Activated CD8-positive, alpha-beta T cell treated with anti-CD3 and anti-CD28 coated beads, Interleukin-2, amount 10 ng/mL, durations not matched to agents 7 days and 5 days (primary cell): ENCODE data around the gene UBL7. TPM values are rescaled to one million over a fixed set of nuclear protein-coding genes. Genes with fewer than 3 reads are reported as not detected.

ENCODE experiments used
- ATAC-seq: fragments of 150-1000 bp; cut with Tn5 transposase; one replicate; pipeline ENCODE4 v1.10.0; 2021; ENCODE audit warnings: moderate library complexity
- CTCF ChIA-PET: fragments of 350-600 bp; sonication (Branson Sonifier 250); formaldehyde crosslinking; loops from one replicate; lab custom pipeline; 2021; ENCODE audit warnings: antibody characterized with exemption; lab: Charles Lee
- POLR2A ChIA-PET: fragments of 350-600 bp; sonication (Branson Sonifier 250); formaldehyde crosslinking; loops from one replicate; lab custom pipeline; 2021; ENCODE audit warnings: antibody characterized with exemption; lab: Charles Lee
- DNase-seq: peaks from one replicate; pipeline ENCODE4 v3.0.0-alpha.2; 2020
- H3K27ac Mint-ChIP-seq: one replicate; pipeline ENCODE4 v1.8.0; 2021; ENCODE audit warnings: mild to moderate bottlenecking, mixed read lengths
- H3K27me3 Mint-ChIP-seq: one replicate; pipeline ENCODE4 v1.8.0; 2021; ENCODE audit warnings: low read depth, mixed read lengths
- H3K36me3 Mint-ChIP-seq: one replicate; pipeline ENCODE4 v1.8.0; 2021; ENCODE audit warnings: low read depth, mixed read lengths
- H3K4me1 Mint-ChIP-seq: one replicate; pipeline ENCODE4 v1.8.0; 2021; ENCODE audit warnings: low read depth, mixed read lengths
- H3K4me3 Mint-ChIP-seq: one replicate; pipeline ENCODE4 v1.8.0; 2021; ENCODE audit warnings: mild to moderate bottlenecking, mixed read lengths
- H3K9me3 Mint-ChIP-seq: one replicate; pipeline ENCODE4 v1.8.0; 2022; ENCODE audit warnings: mixed read lengths; ENCODE audit not compliant: insufficient read depth
- total RNA-seq, 2 experiments: library from RNA; stranded (reverse); gene quantifications; one replicate each; pipeline ENCODE4 v1.2.3, GENCODE V29; 2021

Gene UBL7
- total RNA-seq, 2 experiments from 2014 or later: 60.8 to 71.4 TPM

- Mint-ChIP-seq H3K36me3 (peaks cover 8% of the 10 kb centered on the region), H3K9me3 (no peaks in the 10 kb centered on the region), H3K27ac (peak overlapping the region; percentile 20), H3K4me3 (no peak overlapping the region), H3K27me3 (no peaks in the 10 kb centered on the region), H3K4me1 (peaks cover 59% of the 10 kb centered on the region)
- CTCF ChIA-PET: interaction anchor here (1.0 to 27.0 kb wide), 3 partner anchors 16 to 43 kb away, joined by 3 to 677 read pairs (median 3); no protein-coding TSS in a partner anchor
- no peak for ATAC-seq
- DNase-seq: no peak
- POLR2A ChIA-PET: interaction anchor here (1.1 kb wide), 1 partner anchor 18 kb away, joined by 3 read pairs; no protein-coding TSS in a partner anchor
Observed at GRCh38 chr15:74422265-74422651, 38.7 kb downstream of the UBL7 start.

- ChIA-PET POLR2A (interaction anchor here (1.1 kb wide), 1 partner anchor 18 kb away, joined by 3 read pairs; no protein-coding TSS in a partner anchor), CTCF (interaction anchor here (1.0 to 27.0 kb wide), 3 partner anchors 15 to 42 kb away, joined by 3 to 677 read pairs (median 3); no protein-coding TSS in a partner anchor)
- Mint-ChIP-seq H3K27ac (peak overlapping the region; percentile 61), H3K4me1 (peaks cover 59% of the 10 kb centered on the region), H3K4me3 (no peak overlapping the region), H3K36me3 (peaks cover 4% of the 10 kb centered on the region), H3K9me3 (no peaks in the 10 kb centered on the region), H3K27me3 (no peaks in the 10 kb centered on the region)
- DNase-seq (no peak), ATAC-seq (no peak)
Observed at GRCh38 chr15:74421302-74422245, 39.4 kb downstream of the UBL7 start.

- Mint-ChIP-seq H3K9me3 (no peaks in the 10 kb centered on the region), H3K4me1 (peaks cover 63% of the 10 kb centered on the region), H3K4me3 (no peak overlapping the region), H3K36me3 (peaks cover 11% of the 10 kb centered on the region), H3K27me3 (no peaks in the 10 kb centered on the region), H3K27ac (peak overlapping the region; percentile 88)
- ChIA-PET POLR2A (no interaction called here), CTCF (interaction anchor here (1.1 to 1.8 kb wide), 4 partner anchors 11 to 38 kb away, joined by 4 to 7 read pairs (median 6); no protein-coding TSS in a partner anchor)
- ATAC-seq: peak; percentile 31
- no peak for DNase-seq
Observed at GRCh38 chr15:74420193-74420905, 40.6 kb downstream of the UBL7 start.

GRCh38 chr15:74419432-74419831 lies 41.5 kb downstream of the UBL7 start:
- peaks cover 66% of the 10 kb centered on the region for H3K4me1 Mint-ChIP-seq
- H3K4me3 Mint-ChIP-seq: no peak overlapping the region
- H3K27me3 Mint-ChIP-seq: no peaks in the 10 kb centered on the region

GRCh38 chr15:74418575-74419338 lies 42.2 kb downstream of the UBL7 start:
- peak overlapping the region; percentile 63 for H3K27ac Mint-ChIP-seq
- H3K27me3 Mint-ChIP-seq: no peaks in the 10 kb centered on the region
- H3K9me3 Mint-ChIP-seq: no peaks in the 10 kb centered on the region
- peaks cover 65% of the 10 kb centered on the region for H3K4me1 Mint-ChIP-seq
- ChIA-PET CTCF (interaction anchor here (0.8 to 1.8 kb wide), 4 partner anchors 11 to 36 kb away, joined by 3 to 6 read pairs (median 3); no protein-coding TSS in a partner anchor), POLR2A (interaction anchor here (1.1 kb wide), 1 partner anchor 9 kb away, joined by 3 read pairs; no protein-coding TSS in a partner anchor)
- DNase-seq: no peak
- H3K36me3 Mint-ChIP-seq: peaks cover 26% of the 10 kb centered on the region
- no peak overlapping the region for H3K4me3 Mint-ChIP-seq
- ATAC-seq: no peak

More at GRCh38 chr15:74419432-74419831, 41.5 kb downstream of the UBL7 start:
- H3K36me3 Mint-ChIP-seq: peaks cover 20% of the 10 kb centered on the region
- H3K27ac Mint-ChIP-seq: peak overlapping the region; percentile 88
- POLR2A ChIA-PET: interaction anchor here (1.1 kb wide), 1 partner anchor 10 kb away, joined by 3 read pairs; no protein-coding TSS in a partner anchor
- DNase-seq (no peak), ATAC-seq (no peak)
- CTCF ChIA-PET: interaction anchor here (1.5 to 1.8 kb wide), 3 partner anchors 10 to 37 kb away, joined by 3 to 7 read pairs (median 6); no protein-coding TSS in a partner anchor
- no peaks in the 10 kb centered on the region for H3K9me3 Mint-ChIP-seq

DNA sequence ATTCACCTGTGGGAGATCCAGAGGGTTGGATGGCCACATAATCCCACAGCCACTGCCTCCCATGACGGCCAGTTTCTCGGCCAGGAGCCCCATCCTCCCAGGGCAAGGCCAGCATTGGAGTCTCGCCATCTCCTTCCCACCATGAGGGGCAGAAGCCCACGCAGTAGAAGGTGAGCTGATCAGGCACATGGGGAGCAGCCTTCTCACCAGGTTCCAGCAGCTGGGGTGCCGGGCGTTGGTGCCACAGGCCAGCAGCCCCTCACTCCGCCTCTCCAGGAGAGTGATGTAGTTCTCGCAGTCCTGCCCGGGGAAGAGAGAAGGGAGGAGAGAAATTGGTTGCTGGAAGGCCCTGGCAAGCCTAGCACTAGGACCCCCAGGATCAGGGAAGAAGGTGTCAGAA lies 43.3 kb downstream of the UBL7 start:
- POLR2A ChIA-PET: no interaction called here
- Mint-ChIP-seq H3K9me3 (no peaks in the 10 kb centered on the region), H3K27ac (peak overlapping the region; percentile 63), H3K36me3 (peaks cover 35% of the 10 kb centered on the region), H3K4me3 (no peak overlapping the region), H3K4me1 (peaks cover 60% of the 10 kb centered on the region), H3K27me3 (no peaks in the 10 kb centered on the region)
- ATAC-seq (no peak), DNase-seq (no peak)
- CTCF ChIA-PET: no interaction called here

- ChIA-PET CTCF (interaction anchor here (1.4 kb wide), 1 partner anchor 20 kb away, joined by 3 read pairs; no protein-coding TSS in a partner anchor), POLR2A (no interaction called here)
- Mint-ChIP-seq H3K27ac (no peak overlapping the region), H3K4me3 (no peak overlapping the region), H3K27me3 (no peaks in the 10 kb centered on the region), H3K36me3 (peaks cover 35% of the 10 kb centered on the region), H3K4me1 (peaks cover 58% of the 10 kb centered on the region), H3K9me3 (no peaks in the 10 kb centered on the region)
- ATAC-seq: no peak
- DNase-seq: no peak
Observed at GRCh38 chr15:74417225-74417624, 43.7 kb downstream of the UBL7 start.

- ATAC-seq (no peak), DNase-seq (no peak)
- Mint-ChIP-seq H3K4me1 (peaks cover 52% of the 10 kb centered on the region), H3K27me3 (no peaks in the 10 kb centered on the region), H3K27ac (peak overlapping the region; percentile 56), H3K9me3 (no peaks in the 10 kb centered on the region), H3K36me3 (peaks cover 39% of the 10 kb centered on the region), H3K4me3 (no peak overlapping the region)
- CTCF ChIA-PET: interaction anchor here (1.4 kb wide), 1 partner anchor 21 kb away, joined by 3 read pairs; no protein-coding TSS in a partner anchor
- POLR2A ChIA-PET: no interaction called here
Observed at GRCh38 chr15:74415966-74416916, 44.7 kb downstream of the UBL7 start.

GRCh38 chr15:74414603-74415338 lies 46.2 kb downstream of the UBL7 start:
- H3K36me3 Mint-ChIP-seq: peaks cover 44% of the 10 kb centered on the region
- ATAC-seq: peak; percentile 64
- H3K9me3 Mint-ChIP-seq: no peaks in the 10 kb centered on the region
- ChIA-PET CTCF (no interaction called here), POLR2A (no interaction called here)
- DNase-seq: no peak
- H3K27me3 Mint-ChIP-seq: no peaks in the 10 kb centered on the region
- H3K4me1 Mint-ChIP-seq: peaks cover 39% of the 10 kb centered on the region
- no peak overlapping the region for H3K4me3 Mint-ChIP-seq
- H3K27ac Mint-ChIP-seq: peak overlapping the region; percentile 56
